ENCODE results near the gene MT1F.

Gene MT1F

GRCh38 chr16:56635441-56635967 is 22.3 kb upstream of the MT1F start:
- Histone ChIP-seq H3K4me2 (ENCODE audit: low read depth, low read length, poor library complexity, severe bottlenecking) (no peak overlapping the region), H2AFZ (ENCODE audit: low read length) (no peak overlapping the region), H4K20me1 (ENCODE audit: insufficient read depth, low read length, poor library complexity, severe bottlenecking) (no peaks in the 10 kb centered on the region), H3K4me3 (ENCODE audit: low read length, poor library complexity, severe bottlenecking) (no peak overlapping the region), H3K79me2 (ENCODE audit: insufficient read depth, low read length) (no peaks in the 10 kb centered on the region), H3K4me1 (ENCODE audit: insufficient read depth, low read length, poor library complexity, severe bottlenecking) (no peaks in the 10 kb centered on the region), H3K9me2 (replicated peaks; ENCODE audit: low read depth, low read length) (no peaks in the 10 kb centered on the region), H3K27me3 (ENCODE audit: insufficient read depth, low read length, poor library complexity, severe bottlenecking) (no peaks in the 10 kb centered on the region), H3F3A (ENCODE audit: low read depth) (no peaks in the 10 kb centered on the region), H3K36me3 (ENCODE audit: insufficient read depth, low read length) (no peaks in the 10 kb centered on the region), H3K9ac (ENCODE audit: low read depth, low read length, poor library complexity, severe bottlenecking) (no peak overlapping the region), H3K9me3 (ENCODE audit: insufficient read depth, low read depth, low read length) (no peaks in the 10 kb centered on the region)
- TF ChIP-seq CTCF (conservative IDR thresholded peaks at IDR 0.05; ENCODE audit: low read length) (no peak), EZH2phosphoT487 (IDR thresholded peaks at IDR 0.05; ENCODE audit: borderline replicate concordance) (no peak)

GRCh38 chr16:56636616-56637413 is 20.9 kb upstream of the MT1F start:
- no peak overlapping the region for H3K4me2 ChIP-seq (ENCODE audit: low read depth, low read length, poor library complexity, severe bottlenecking)
- H3K4me3 ChIP-seq (ENCODE audit: low read length, poor library complexity, severe bottlenecking) = no peak overlapping the region
- no peaks in the 10 kb centered on the region for H3K4me1 ChIP-seq (ENCODE audit: insufficient read depth, low read length, poor library complexity, severe bottlenecking)
- no peaks in the 10 kb centered on the region for H4K20me1 ChIP-seq (ENCODE audit: insufficient read depth, low read length, poor library complexity, severe bottlenecking)
- no peaks in the 10 kb centered on the region for H3K36me3 ChIP-seq (ENCODE audit: insufficient read depth, low read length)
- H3K9me2 ChIP-seq (replicated peaks; ENCODE audit: low read depth, low read length) = no peaks in the 10 kb centered on the region
- H3K79me2 ChIP-seq (ENCODE audit: insufficient read depth, low read length) = no peaks in the 10 kb centered on the region
- H3K9ac ChIP-seq (ENCODE audit: low read depth, low read length, poor library complexity, severe bottlenecking) = no peak overlapping the region
- H3K27me3 ChIP-seq (ENCODE audit: insufficient read depth, low read length, poor library complexity, severe bottlenecking) = no peaks in the 10 kb centered on the region
- no peak overlapping the region for H2AFZ ChIP-seq (ENCODE audit: low read length)
- no peaks in the 10 kb centered on the region for H3F3A ChIP-seq (ENCODE audit: low read depth)
- no peak for TF ChIP-seq CTCF (conservative IDR thresholded peaks at IDR 0.05; ENCODE audit: low read length)
- no peaks in the 10 kb centered on the region for H3K9me3 ChIP-seq (ENCODE audit: insufficient read depth, low read depth, low read length)

- Histone ChIP-seq H4K20me1 (ENCODE audit: insufficient read depth, low read length, poor library complexity, severe bottlenecking) (no peaks in the 10 kb centered on the region), H3K4me2 (ENCODE audit: low read depth, low read length, poor library complexity, severe bottlenecking) (no peak within 1 kb of the TSS), H3K4me1 (ENCODE audit: insufficient read depth, low read length, poor library complexity, severe bottlenecking) (no peaks in the 10 kb centered on the region), H3F3A (ENCODE audit: low read depth) (no peaks in the 10 kb centered on the region), H3K9ac (ENCODE audit: low read depth, low read length, poor library complexity, severe bottlenecking) (no peak within 1 kb of the TSS), H2AFZ (ENCODE audit: low read length) (no peak within 1 kb of the TSS), H3K36me3 (ENCODE audit: insufficient read depth, low read length) (no peaks in the 10 kb centered on the region), H3K9me3 (ENCODE audit: insufficient read depth, low read depth, low read length) (no peaks in the 10 kb centered on the region), H3K4me3 (ENCODE audit: low read length, poor library complexity, severe bottlenecking) (no peak within 1 kb of the TSS), H3K27me3 (ENCODE audit: insufficient read depth, low read length, poor library complexity, severe bottlenecking) (no peaks in the 10 kb centered on the region), H3K79me2 (ENCODE audit: insufficient read depth, low read length) (no peaks in the 10 kb centered on the region), H3K9me2 (replicated peaks; ENCODE audit: low read depth, low read length) (no peaks in the 10 kb centered on the region)
- TF ChIP-seq EZH2phosphoT487 (IDR thresholded peaks at IDR 0.05; ENCODE audit: borderline replicate concordance) = no peak
Measured at GRCh38 chr16:56637814-56638750, 19.7 kb upstream of the MT1F start, which contains the start of gene MT1A. TSS of gene MT1A (plus strand) at chr16:56638666. CDS start at chr16:56638739, 73 bp downstream.

Measured in Loucy (cell line).